GM18867 (cell line): ENCODE data around the gene TMEM221.
A peak's percentile ranks its signal among the peaks of the same experiment; 100 is the strongest.
"Not testable (repeated sequence)": the region's sequence is repeated elsewhere in the genome, so short reads cannot be mapped to it uniquely, and the experiment has no call there.

Source experiments
- ATAC-seq: cut with Tn5 transposase; IDR thresholded peaks from one replicate; pipeline ENCODE4 v1.9.1; 2021; ENCODE audit warnings: mild to moderate bottlenecking, moderate library complexity; ENCODE audit not compliant: unreplicated experiment

Gene TMEM221

DNA sequence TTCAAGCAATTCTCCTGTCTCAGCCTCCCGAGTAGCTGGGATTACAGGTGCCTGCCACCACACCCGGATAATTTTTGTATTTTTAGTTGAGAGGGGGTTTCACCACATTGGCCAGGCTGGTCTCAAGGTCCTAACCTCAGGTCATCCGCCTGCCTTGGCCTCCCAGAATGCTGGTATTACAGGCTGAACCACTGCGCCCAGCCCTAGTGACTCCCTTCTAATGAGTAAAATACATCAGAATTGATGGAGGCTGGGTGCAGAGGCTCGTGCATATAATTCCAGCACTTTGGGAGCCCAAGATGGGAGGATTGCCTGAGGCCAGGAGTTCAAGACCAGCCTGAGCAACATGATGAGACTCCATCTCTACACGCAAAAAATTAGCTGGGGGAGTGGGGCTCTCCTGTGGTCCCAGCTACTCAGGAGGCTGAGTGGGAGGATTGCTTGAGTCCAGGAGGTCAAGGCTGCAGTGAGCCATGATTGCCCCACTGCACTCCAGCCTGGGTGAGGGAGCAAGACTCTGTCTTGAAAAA, 26.6 kb upstream of the TMEM221 start:
- ATAC-seq: not testable (repeated sequence)

DNA sequence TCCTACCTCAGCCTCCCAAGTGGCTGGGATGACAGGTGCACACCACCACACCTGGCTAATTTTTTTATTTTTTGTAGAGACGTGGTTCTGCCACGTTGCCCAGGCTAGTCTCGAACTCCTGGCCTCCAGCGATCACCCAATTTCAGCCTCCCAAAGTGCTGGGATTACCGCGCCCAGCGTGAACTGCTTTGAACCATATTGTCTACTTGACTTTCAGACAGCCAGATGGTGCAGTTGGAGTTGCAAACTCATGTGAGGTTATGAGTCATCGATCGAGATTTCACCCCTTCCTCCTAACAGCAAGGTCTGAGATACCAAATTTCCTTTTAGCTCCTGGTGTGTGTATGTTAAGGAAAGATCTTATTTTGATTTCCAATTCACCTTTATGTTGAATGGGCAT, 24.6 kb upstream of the TMEM221 start:
- ATAC-seq: no peak

DNA sequence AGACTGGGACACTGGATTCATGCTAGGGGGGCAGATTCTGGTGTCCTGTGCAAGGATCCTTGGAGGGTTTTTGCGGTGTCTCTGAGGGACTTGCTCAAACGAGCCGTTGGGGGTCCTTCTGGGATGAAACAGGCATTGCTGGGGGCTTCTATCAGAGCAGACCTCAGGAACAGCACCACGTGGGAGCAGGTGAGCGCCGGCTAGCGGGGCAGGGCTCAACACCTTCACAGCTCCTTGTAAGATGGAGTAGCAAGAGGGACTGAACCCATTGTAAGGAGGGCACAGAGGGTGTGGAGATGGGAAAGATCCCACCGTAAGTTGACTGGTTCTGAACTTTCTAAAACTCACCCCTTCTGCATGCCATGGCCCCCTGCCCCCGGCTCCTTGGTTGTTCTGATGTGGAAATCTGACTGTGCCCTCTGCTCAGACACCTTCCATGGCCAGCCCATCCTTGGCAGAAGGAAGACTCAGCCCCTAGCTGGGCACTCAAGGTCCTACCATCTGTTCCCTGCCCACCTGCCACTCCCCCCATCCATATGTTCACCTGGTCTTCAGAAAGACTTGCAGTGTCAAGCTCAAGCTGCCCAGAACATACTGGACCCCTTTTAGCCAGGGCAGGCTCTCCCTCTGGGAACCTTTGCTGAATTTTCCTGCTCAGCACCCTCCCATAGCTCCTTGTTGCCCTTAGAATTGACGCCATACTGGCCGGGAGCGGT, 23.1 kb upstream of the TMEM221 start:
- no peak for ATAC-seq

DNA sequence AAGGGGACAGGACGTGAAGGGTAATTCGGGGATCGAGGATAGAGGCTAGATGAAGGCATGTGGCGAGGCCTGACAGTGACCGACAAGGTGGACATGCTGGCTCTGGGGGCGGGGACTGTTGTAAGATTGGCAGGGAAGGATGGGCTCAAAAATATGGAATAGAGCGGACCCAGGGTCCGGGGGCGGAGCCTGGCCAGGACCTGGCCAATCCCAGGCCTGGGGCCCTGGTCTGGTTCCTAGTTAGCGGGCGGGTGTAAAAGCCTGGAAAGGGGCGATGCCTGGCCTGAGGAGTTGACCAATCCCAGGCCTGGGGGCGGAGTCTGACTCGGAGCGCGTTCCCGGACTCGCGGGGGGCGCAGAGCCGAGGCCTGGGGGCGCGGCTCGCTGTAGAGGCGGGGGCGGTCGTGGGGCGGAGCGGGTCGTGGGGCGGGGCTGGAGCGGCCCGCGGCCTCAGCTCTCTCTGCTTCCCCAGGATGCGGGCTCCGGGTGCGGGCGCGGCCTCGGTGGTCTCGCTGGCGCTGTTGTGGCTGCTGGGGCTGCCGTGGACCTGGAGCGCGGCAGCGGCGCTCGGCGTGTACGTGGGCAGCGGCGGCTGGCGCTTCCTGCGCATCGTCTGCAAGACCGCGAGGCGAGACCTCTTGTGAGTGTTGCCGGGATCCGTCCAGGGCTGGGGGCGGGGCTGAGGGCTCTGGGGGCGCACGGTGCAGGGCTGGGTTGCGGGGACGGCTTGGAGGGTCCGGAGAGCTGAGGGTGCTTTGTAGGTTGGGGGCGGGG, 21.8 kb upstream of the TMEM221 start, which contains the start of gene SLC27A1:
TSS of gene SLC27A1 (plus strand) at position 457 of the 774 bp plus-strand sequence. CDS start at position 474, 17 bp downstream.
- ATAC-seq: peak; percentile 73

DNA sequence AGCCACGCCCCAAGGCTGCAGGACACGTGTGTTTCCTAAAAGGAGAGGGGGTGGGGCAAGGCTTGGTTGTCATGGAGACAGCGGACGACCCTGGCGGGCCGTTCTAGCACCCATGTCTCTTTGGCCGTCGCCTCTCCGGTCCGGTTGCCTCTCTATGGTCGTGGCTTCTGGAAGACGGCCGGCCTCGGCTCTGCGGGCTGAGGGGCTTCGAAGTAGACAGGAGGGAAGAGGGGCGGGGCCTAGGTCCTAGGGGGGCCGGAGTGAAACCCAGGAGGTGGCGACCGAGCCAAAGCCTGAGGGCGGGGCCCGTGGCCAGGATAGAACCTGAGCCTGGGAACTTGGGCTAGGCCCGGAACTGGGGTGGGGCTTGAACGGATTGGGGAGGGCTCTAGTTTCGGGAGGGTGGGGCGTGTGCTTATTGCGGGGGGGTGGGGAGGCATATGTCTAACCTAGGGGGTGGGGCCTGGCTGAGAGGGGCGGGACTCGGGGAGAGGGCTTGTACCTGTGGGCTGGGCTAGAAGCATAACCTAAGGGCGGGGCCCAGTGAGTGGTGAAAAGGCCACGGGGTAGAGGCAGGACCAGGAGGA, 21.1 kb upstream of the TMEM221 start:
- ATAC-seq: peak; percentile 59

DNA sequence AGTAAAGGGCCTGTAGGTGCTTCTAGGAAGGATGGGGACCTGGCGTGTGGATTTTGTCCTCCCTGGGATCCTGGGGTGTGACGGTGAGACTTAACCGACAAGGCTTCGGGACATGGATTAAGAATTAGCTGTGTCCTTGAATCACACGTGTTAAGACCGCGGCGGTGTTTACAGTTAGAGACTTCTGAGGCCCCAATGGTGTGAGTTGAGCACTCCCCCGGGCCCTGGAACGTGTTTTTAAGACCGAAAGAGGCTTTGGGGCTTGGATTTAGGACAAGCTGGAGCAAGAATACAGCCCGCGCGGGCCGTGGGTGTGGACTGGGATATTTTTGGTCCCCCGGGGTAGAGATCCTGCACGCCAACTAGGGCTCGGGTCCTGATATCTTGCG, 20.6 kb upstream of the TMEM221 start:
- ATAC-seq: no peak

DNA sequence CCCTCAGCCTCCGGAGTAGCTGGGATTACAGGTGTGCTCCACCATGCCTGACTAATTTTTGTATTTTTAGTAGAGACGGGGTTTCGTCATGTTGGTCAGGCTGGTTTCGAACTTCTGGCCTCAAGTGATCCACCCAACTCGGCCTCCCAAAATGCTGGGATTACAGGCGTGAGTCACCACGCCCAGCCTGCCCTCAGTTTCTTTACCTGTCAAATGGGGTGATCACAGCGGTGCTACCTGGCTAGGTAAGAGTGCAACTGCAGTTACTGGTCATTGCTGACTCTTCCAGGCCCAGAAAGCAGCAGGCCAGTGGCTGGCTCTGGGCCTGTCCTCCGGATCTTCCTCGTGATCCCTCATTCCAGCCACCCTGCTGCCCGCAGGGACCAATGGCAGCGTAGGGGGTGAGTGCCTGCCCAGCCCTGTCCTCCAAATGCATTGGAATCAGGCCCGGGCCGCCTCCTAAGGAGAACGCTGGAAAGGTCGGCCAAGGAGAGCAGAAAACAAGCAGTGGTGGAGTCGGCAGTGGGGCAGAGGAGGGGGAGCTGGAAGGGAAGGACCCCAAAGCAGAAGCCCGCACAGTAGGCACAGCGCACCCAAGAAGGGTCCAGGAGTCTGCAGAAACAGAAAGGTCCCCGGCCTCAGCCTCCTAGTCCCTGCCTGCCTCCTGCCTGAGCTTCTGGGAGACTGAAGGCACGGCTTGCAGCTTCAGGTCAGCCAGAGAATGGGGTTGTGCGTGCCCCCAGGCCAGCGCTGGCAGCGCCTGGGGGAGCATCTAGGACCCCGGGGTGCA, 20.0 kb upstream of the TMEM221 start:
- no peak for ATAC-seq

DNA sequence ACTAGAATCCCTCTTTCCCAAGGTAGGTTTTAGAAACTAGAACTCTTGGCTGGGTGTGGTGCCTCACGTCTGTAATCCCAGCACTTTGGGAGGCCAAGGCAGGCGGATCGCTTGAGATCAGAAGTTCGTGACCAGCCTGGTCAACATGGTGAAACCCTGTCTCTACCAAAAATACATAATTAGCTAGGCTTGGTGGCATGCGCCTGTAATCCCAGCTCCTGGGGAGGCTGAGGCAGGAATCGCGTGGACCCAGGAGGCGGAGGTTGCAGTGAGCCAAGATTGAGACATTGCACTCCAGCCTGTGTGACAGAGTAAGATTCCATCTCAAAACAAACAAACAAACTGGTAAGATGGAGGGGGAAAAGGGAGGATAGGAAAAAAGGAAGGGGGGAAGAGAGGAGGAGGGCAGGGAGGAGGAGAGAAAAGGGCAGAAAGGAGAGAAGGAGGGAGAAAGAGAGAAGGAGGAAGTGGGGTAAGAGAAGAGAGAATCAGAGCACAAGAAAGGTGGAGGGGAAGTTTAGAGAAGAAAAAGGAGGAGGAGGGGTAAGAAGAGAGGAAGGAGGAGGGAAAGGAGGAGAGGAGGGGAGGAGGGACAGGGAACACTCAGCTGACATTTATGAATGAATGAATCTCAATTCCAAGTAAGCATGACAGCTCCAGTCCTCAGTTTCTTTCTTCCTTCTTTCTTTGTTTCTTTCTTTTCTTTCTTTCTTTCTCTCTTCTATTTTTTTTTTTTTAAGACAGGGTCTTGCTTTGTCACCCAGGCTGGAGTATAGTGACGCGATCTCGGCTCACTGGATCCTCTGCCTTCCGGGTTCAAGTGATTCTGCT, 19.2 kb upstream of the TMEM221 start:
- ATAC-seq: no peak

DNA sequence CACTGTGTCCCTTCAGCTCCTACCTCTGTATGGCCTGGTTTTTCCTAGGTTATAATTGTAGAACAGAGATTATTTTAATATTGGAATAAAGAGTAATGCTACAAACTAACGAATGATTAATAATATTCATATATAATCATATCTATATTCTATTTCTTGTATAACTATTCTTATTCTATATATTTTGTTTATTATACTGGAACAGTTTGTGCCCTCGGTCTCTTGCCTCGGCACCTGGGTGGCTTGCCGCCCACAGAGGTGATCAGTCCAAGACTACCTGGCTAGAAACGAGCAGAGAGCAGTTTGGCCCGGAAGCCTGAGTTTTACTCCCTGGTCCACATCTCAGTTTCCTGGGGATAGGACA, 18.0 kb upstream of the TMEM221 start:
- no peak for ATAC-seq

DNA sequence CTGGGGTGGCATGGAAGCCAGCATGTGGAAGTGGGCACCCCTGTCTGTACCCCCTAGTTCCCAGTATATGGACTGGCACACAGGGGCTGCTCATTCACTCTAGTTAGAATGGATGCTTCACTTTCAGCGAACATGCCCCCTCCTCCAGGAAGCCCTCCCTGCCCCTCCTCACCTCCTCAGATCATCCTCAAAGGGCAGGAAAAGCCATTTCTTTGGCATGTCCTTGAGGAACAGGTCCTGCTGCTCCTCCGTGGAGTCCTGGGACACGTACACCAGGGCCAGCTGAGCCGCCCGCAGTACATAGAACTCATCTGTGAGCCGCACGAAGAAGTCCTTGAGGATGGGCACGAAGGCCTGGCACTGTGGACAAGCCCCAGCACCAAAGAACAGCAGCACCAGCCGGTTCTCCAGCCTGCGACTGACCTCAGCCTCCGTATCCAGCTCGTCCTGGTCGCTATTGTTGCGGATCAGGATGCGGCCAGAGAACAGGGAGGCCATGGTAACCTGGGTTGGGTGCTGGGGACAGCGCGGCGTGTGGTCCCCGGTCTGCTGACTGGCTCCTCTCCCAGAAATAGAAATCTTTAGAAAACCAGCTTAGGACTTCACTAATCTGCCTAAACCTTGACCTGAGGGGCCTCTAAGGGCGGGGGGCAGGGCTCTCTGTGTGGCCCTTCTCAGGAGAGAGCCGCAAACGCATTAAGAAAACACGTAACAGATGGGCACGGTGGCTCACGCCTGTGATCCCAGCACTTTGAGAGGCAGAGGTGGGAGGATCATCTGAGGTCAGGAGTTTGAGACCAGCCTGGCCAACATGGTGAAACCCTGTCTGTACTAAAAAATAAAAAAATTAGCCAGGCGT, 12.1 kb upstream of the TMEM221 start, which contains the start of gene NXNL1:
TSS of gene NXNL1 (minus strand) at position 555 of the 859 bp plus-strand sequence. CDS start at position 498, 57 bp downstream.
- no peak for ATAC-seq

DNA sequence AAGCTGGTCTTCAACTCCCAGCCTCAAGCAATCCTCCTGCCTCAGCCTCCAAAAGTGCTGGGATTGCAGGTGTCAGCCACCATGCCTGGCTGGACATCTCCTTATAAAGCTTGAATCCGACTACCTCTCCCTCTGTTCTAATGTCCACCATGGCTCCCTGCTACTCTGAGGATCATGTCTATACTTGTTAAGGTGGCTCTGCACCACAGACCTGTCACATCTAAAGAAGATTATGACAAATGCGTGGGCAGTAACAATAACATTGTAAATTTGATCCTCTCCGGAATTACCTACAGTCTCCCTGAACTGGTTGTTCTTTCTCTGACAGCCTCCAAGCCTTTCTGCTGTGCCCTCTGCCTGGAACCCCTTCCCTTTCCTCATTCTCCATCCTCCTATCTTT, 10.5 kb upstream of the TMEM221 start:
- ATAC-seq: no peak

DNA sequence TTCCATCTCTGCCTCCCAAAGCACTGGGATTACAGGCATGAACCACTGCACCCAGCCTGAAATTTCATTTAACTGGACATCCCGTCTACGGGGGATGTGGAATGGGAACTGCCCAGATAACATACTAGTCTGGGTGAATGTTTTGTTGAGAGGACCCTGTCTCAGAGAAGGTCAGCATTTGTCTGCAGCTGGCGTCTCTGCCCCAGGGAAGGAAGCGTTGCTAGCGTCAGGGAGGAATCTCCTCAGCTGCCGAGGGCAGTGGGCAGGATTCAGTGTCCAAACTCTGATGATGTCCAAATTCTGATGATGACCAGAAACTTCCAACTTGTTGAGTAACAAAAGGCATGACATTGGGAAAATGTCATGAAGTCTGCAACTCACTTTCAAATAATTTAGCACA, 9.1 kb upstream of the TMEM221 start:
- ATAC-seq: no peak

DNA sequence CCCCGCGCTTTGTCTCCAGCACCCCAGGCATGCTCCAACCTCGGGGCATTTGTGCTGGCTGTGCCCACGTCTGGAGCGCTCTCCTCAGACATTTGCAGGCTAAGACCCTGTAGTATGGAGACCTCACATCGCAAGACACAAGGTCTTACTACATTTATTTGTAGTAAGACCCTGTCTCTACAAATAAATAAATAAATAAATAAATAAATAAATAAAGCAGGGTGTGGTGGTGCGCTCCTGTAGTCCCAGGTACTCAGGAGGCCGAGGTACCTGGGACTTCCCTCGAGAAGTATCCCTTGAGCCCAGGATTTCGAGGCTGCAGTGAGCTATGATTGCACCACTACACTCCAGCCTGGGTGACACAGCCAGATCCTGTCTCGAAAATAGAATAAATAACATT, 7.7 kb upstream of the TMEM221 start:
- ATAC-seq: no peak

DNA sequence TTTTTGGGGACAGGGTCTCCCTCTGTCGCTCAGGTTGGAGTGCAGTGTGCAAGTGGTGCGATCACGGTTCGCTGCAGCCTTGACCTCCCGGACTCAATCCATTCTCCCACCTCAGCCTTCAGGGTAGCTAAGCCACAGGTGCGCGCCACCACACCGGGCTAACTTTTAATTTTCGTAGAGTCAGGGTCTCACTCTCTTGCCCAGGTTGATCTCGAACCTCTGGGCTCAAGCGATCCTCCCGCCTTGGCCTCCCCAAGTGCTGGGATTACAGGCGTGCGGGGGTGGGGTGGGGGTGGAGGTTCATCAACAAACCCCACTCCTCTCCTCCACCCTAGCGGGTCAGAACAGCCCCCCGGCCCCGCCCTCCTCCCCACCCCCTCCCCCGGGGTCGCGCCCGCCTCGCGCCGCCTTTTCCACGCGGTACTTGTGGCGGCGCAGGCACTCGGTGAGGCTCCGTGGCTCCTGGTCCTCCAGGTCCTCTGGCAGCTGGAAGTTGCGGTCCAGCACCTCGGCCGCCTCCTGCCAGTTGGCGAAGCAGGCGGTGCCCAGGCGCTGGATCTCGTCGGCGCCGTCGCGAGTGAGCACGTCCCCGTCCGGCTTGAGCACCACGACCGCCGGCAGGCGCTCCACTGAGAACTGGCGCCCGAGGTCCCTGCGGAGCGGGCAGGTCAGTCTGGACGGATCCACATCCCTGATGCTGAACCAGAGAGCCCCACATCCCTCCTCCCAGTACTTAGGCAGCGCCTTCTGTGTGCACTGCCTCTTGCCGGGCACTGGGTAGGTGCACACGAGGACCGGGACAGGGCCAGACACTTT, 7.0 kb upstream of the TMEM221 start:
- no peak for ATAC-seq

DNA sequence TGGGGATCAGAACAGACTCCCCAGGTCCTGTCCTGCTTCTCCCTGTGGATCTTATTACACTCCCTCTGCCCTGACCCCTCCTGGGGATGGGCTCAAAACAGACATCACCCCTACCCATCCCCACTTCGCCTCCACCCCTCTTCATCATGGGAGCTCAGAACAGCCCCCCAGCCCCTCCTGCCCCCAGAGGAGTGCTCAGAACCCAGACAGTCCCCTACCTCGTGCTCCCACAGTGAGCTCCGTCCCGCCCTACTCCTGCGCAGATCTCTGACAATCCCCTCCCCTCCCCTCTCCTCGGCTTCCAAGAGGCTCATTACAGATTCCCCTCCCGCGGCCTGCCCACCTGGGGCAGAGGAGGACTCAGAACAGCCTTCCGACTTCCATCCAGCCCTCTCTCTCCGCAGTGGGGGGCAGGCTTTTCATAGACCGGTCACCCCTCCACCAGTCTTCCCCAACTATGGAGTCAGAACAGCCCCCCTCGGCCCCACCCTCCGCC, 6.2 kb upstream of the TMEM221 start:
- ATAC-seq: no peak

DNA sequence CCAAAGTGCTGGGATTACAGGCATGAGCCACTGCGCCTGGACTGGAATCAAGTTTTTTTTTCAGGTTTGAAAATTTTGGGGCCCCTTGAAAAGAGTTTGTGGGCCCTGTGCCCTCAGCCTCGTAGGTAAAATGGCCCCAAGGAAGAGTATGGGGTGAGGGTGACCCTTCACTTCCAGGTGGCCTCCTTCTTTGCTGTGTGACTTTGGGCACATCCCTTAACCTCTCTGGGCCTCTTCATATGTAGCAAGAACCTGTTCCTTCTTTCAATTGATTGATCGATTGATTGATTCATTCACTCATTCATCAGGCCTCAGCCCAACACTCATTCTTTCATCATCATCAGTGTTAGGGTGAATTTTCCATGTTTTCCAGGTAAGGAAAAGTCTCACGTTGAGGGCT, 3.4 kb upstream of the TMEM221 start:
- ATAC-seq: no peak

DNA sequence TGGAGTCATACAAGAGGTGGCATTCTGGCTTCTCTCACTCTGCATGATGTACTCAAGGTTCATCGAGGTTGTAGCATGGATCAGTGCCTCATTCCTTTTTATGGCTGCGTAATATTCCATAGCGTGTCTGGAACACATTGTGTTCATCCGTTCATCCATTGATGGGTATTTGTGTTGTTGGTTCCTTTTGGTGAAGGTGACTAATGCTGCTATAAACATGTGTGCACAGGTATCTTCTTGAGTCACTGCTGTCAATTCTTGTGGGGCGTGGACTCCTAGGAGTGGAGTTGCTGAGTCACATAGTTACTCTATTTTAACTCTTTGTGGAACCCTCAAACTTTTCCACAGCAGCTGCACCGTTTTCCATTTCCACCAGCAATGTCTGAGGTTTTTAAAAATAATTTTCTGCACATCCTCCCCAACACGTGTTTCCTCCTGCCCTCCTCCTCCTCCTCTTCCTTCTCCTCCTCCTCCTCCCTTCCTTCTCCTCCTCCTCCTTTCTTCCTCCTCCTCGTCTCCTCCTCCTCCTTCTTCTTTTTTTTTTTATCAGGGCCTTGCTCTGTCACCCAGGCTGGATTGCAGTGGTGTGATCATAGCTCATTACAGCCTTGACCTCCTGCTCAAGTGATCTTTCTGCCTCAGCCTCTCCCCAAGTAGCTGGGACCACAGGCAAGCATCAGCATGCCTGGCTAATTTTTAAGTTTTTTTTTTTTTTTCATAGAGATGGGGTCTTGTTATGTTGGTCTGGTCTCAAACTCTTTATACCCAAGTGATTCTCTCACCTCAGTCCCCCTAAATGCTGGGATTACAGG, 2.0 kb upstream of the TMEM221 start:
- ATAC-seq: no peak
